Measurements from ENCODE around the gene ATP10A. TPM values are rescaled to one million over a fixed set of nuclear protein-coding genes. Genes with fewer than 3 reads are reported as not detected.
"Not testable (repeated sequence)": the region's sequence is repeated elsewhere in the genome, so short reads cannot be mapped to it uniquely, and the experiment has no call there.

ATP10A gene
- total RNA-seq, 1 experiment from 2014 or later = 3.0 TPM

GRCh38 chr15:25640381-25640780, 222.7 kb downstream of the ATP10A start:
- intact Hi-C loops (cut with micrococcal nuclease; ENCODE audit: unreplicated experiment) = no loop called here
- Mint-ChIP-seq H3K27me3 (ENCODE audit: unreplicated experiment) (no peaks in the 10 kb centered on the region), H3K4me1 (ENCODE audit: low read depth, unreplicated experiment) (no peaks in the 10 kb centered on the region), H3K9me3 (ENCODE audit: low read depth, unreplicated experiment) (no peaks in the 10 kb centered on the region), H3K36me3 (ENCODE audit: insufficient read depth, unreplicated experiment) (no peaks in the 10 kb centered on the region), H3K4me3 (ENCODE audit: low read depth, unreplicated experiment) (no peak overlapping the region), H3K27ac (ENCODE audit: unreplicated experiment) (no peak overlapping the region)
- TF ChIP-seq, protein P1, sequence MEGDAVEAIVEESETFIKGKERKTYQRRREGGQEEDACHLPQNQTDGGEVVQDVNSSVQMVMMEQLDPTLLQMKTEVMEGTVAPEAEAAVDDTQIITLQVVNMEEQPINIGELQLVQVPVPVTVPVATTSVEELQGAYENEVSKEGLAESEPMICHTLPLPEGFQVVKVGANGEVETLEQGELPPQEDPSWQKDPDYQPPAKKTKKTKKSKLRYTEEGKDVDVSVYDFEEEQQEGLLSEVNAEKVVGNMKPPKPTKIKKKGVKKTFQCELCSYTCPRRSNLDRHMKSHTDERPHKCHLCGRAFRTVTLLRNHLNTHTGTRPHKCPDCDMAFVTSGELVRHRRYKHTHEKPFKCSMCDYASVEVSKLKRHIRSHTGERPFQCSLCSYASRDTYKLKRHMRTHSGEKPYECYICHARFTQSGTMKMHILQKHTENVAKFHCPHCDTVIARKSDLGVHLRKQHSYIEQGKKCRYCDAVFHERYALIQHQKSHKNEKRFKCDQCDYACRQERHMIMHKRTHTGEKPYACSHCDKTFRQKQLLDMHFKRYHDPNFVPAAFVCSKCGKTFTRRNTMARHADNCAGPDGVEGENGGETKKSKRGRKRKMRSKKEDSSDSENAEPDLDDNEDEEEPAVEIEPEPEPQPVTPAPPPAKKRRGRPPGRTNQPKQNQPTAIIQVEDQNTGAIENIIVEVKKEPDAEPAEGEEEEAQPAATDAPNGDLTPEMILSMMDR (IDR thresholded peaks at IDR 0.05; ENCODE audit: unreplicated experiment) = no peak
- CTCF ChIA-PET = no interaction called here
- BruUV-seq (replicated peaks) = no TSS peak
- no peak for DNase-seq

DNA sequence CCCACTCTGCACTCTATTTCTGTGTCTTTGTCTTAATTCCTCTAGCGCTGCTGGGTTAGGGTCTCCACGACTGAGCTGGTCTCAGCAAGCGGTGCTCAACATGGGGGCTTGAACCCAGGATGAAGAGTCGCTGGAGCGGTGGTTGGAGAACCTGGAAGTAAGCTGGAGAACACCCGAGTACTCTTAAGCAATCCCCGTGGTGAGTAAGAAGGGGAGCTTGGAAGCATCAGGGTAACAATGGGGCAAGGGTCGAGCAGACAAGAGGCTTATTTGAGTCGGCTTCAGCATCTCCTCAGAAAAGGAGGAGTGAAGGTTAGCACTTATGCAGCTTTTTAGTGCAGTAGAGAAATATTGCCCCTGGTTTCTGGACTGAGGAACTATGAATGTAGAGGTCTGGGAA, 226.6 kb downstream of the ATP10A start:
- H3K27ac Mint-ChIP-seq (ENCODE audit: unreplicated experiment); H3K36me3 Mint-ChIP-seq (ENCODE audit: insufficient read depth, unreplicated experiment); CTCF ChIA-PET; intact Hi-C loops (cut with micrococcal nuclease; ENCODE audit: unreplicated experiment); H3K27me3 Mint-ChIP-seq (ENCODE audit: unreplicated experiment); H3K4me1 Mint-ChIP-seq (ENCODE audit: low read depth, unreplicated experiment); H3K4me3 Mint-ChIP-seq (ENCODE audit: low read depth, unreplicated experiment); H3K9me3 Mint-ChIP-seq (ENCODE audit: low read depth, unreplicated experiment); DNase-seq; BruUV-seq (replicated peaks): not testable (repeated sequence)

- no peaks in the 10 kb centered on the region for H3K36me3 Mint-ChIP-seq (ENCODE audit: insufficient read depth, unreplicated experiment)
- no peak for DNase-seq
- no TSS peak for BruUV-seq (replicated peaks)
- CTCF ChIA-PET = no interaction called here
- no peaks in the 10 kb centered on the region for H3K9me3 Mint-ChIP-seq (ENCODE audit: low read depth, unreplicated experiment)
- H3K4me1 Mint-ChIP-seq (ENCODE audit: low read depth, unreplicated experiment) = no peaks in the 10 kb centered on the region
- intact Hi-C loops (cut with micrococcal nuclease; ENCODE audit: unreplicated experiment) = no loop called here
- H3K4me3 Mint-ChIP-seq (ENCODE audit: low read depth, unreplicated experiment) = no peak overlapping the region
- H3K27ac Mint-ChIP-seq (ENCODE audit: unreplicated experiment) = no peak overlapping the region
- TF ChIP-seq, protein P1 (IDR thresholded peaks at IDR 0.05; ENCODE audit: unreplicated experiment) = no peak
- H3K27me3 Mint-ChIP-seq (ENCODE audit: unreplicated experiment) = no peaks in the 10 kb centered on the region
Observed at GRCh38 chr15:25635191-25635590, 227.9 kb downstream of the ATP10A start.

DNA sequence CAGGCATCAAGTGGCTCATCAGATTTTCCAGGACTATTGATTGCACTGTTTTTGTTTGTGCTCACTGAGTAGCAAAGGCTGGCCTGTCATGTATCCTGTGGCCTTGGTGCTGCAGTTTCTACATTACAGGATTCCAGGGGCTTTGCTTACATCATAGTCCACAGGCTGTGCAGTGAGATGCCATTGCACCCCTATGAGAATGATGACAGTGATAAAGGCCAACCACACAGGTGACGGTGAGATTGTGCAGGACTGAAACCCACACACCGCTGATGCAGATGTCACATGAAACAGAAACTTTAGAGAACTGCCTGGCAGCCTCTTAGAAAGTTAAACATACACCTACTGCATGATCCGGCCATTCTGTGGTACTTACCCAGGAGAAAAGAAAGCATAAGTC, 229.3 kb downstream of the ATP10A start:
- CTCF ChIA-PET = no interaction called here
- Mint-ChIP-seq H3K36me3 (ENCODE audit: insufficient read depth, unreplicated experiment) (no peaks in the 10 kb centered on the region), H3K27me3 (ENCODE audit: unreplicated experiment) (no peaks in the 10 kb centered on the region), H3K27ac (ENCODE audit: unreplicated experiment) (no peak overlapping the region), H3K4me3 (ENCODE audit: low read depth, unreplicated experiment) (no peak overlapping the region), H3K4me1 (ENCODE audit: low read depth, unreplicated experiment) (no peaks in the 10 kb centered on the region), H3K9me3 (ENCODE audit: low read depth, unreplicated experiment) (peaks cover 2% of the 10 kb centered on the region)
- TF ChIP-seq, protein P1 (IDR thresholded peaks at IDR 0.05; ENCODE audit: unreplicated experiment) = no peak
- DNase-seq = no peak
- no TSS peak for BruUV-seq (replicated peaks)
- intact Hi-C loops (cut with micrococcal nuclease; ENCODE audit: unreplicated experiment) = no loop called here

DNA sequence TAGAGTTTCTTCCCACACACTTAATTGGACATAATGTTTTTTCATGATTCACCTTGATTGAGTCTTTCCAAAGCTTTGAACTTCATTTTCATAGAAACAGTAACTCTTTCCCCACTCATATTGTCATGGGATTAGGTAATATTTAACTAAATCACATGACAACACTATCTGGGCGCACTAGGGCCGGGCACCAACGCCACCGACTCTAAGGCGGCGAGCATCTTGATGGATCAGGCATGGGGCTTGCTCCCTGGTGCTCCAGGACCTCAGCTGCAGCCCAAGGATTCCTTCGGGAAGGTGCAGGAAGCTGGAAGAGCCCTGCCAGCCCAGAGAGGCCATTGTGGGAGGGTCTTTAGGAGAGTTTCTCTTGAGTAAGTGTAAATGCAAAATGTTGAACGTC, 231.2 kb downstream of the ATP10A start:
- DNase-seq = no peak
- H3K4me1 Mint-ChIP-seq (ENCODE audit: low read depth, unreplicated experiment) = no peaks in the 10 kb centered on the region
- BruUV-seq (replicated peaks) = no TSS peak

More for the DNA sequence above, 231.2 kb downstream of the ATP10A start:
- Mint-ChIP-seq H3K36me3 (ENCODE audit: insufficient read depth, unreplicated experiment) (no peaks in the 10 kb centered on the region), H3K27ac (ENCODE audit: unreplicated experiment) (no peak overlapping the region), H3K9me3 (ENCODE audit: low read depth, unreplicated experiment) (peaks cover 2% of the 10 kb centered on the region), H3K4me3 (ENCODE audit: low read depth, unreplicated experiment) (no peak overlapping the region), H3K27me3 (ENCODE audit: unreplicated experiment) (no peaks in the 10 kb centered on the region)
- intact Hi-C loops (cut with micrococcal nuclease; ENCODE audit: unreplicated experiment) = no loop called here
- CTCF ChIA-PET = no interaction called here
- TF ChIP-seq, protein P1 (IDR thresholded peaks at IDR 0.05; ENCODE audit: unreplicated experiment) = no peak

Small RNA genes lying within 50 kb of the gene (microRNA-seq; reads per million reads assigned to microRNA genes)
- gene MIR4715 = not detected

All from Calu3 (cell line).